ENCODE data around the gene SLC12A5.

- TF ChIP-seq CTCF (conservative IDR thresholded peaks at IDR 0.05; ENCODE audit: low read depth, low read length) (no peak), EZH2 (IDR thresholded peaks at IDR 0.05; ENCODE audit: borderline replicate concordance, low read depth, low read length, poor library complexity, severe bottlenecking) (no peak)
Measured at GRCh38 chr20:46104262-46104661, 75.2 kb downstream of the SLC12A5 start.
